ENCODE measurements around the gene EXOC6. TPM values are rescaled to one million over a fixed set of nuclear protein-coding genes. Genes with fewer than 3 reads are reported as not detected.
"Not testable (repeated sequence)": the region's sequence is repeated elsewhere in the genome, so short reads cannot be mapped to it uniquely, and the experiment has no call there.

The EXOC6 gene
- total and polyA plus RNA-seq, 2 donors: 10.6 to 17.4 TPM

DNA sequence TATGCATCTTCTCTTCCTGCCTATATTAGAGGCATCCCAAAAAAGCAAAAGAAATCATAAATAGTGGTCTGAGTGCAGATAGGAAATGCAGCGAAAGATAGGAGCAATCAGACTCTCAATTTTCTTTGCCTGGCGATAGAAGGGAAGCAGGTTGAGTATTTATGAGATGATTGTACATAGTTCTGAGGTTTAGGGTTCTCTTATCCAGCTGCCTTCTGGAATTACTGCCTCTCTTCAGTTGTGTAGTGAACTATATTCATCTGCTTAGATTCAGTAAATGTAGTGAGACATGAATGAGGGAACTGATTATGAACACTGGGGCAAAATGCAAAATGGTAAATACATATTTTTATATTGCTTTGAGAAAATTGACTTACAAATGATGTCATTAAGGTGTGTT lies 119.3 kb downstream of the EXOC6 start:
- Histone ChIP-seq H3K9me3 (ENCODE audit: control insufficient read depth in 2 of 2, insufficient read depth in 1 of 2, low read length in 1 of 2) (no peaks in the 10 kb centered on the region), H3K27me3 (ENCODE audit: control insufficient read depth in 2 of 2, insufficient read depth in 1 of 2, low read length in 1 of 2) (no peaks in the 10 kb centered on the region), H3K4me1 (ENCODE audit: control insufficient read depth in 2 of 2, insufficient read depth in 2 of 2, low read length in 2 of 2) (no peaks in the 10 kb centered on the region), H3K27ac (ENCODE audit: low read depth in 1 of 2, low read length in 1 of 2) (no peak overlapping the region), H3K4me3 (ENCODE audit: low read length in 2 of 2) (no peak overlapping the region), H3K36me3 (ENCODE audit: control insufficient read depth in 2 of 2, insufficient read depth in 2 of 2, low read length in 1 of 2) (peaks cover 0 to 2% of the 10 kb centered on the region in 2 donors)
- DNase-seq (ENCODE audit: low read depth in 6 of 9, low spot score in 9 of 9): no peak
- over 99% methylated on average over 2 of the region's 2 CpGs for WGBS

DNA sequence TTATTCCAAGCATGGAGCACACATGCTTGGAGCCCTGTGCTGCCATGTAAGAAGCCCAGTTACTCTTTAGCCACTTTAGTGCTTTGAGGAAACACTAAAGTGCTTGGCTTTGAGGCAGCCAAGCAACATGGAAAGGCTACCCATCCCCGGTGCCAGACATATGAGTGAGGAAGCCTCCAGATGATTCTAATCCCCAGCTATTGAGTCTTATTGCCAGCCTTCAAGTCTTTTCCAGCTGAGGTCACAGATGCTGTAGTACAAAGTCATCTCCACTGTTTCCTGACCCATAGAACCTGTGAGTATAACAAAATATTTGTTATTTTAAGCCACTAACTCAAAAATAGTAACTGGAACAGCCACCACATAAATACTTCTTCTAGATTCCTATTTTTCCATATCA lies 120.8 kb downstream of the EXOC6 start:
- 97% methylated on average over 1 of the region's 1 CpG for WGBS
- Histone ChIP-seq H3K27ac (ENCODE audit: low read depth in 1 of 2, low read length in 1 of 2) (no peak overlapping the region), H3K4me3 (ENCODE audit: low read length in 2 of 2) (no peak overlapping the region), H3K4me1 (ENCODE audit: control insufficient read depth in 2 of 2, insufficient read depth in 2 of 2, low read length in 2 of 2) (no peaks in the 10 kb centered on the region), H3K27me3 (ENCODE audit: control insufficient read depth in 2 of 2, insufficient read depth in 1 of 2, low read length in 1 of 2) (no peaks in the 10 kb centered on the region), H3K9me3 (ENCODE audit: control insufficient read depth in 2 of 2, insufficient read depth in 1 of 2, low read length in 1 of 2) (no peaks in the 10 kb centered on the region), H3K36me3 (ENCODE audit: control insufficient read depth in 2 of 2, insufficient read depth in 2 of 2, low read length in 1 of 2) (peaks cover 0 to 2% of the 10 kb centered on the region in 2 donors)
- no peak for DNase-seq (ENCODE audit: low read depth in 6 of 9, low spot score in 9 of 9)

GRCh38 chr10:92970301-92971070 lies 122.2 kb downstream of the EXOC6 start:
- DNase-seq (ENCODE audit: low read depth in 6 of 9, low spot score in 9 of 9): no peak
- no peaks in the 10 kb centered on the region for H3K9me3 ChIP-seq (ENCODE audit: control insufficient read depth in 2 of 2, insufficient read depth in 1 of 2, low read length in 1 of 2)
- H3K4me3 ChIP-seq (ENCODE audit: low read length in 2 of 2): no peak overlapping the region
- no peaks in the 10 kb centered on the region for H3K27me3 ChIP-seq (ENCODE audit: control insufficient read depth in 2 of 2, insufficient read depth in 1 of 2, low read length in 1 of 2)
- no peak overlapping the region for H3K27ac ChIP-seq (ENCODE audit: low read depth in 1 of 2, low read length in 1 of 2)
- H3K4me1 ChIP-seq (ENCODE audit: control insufficient read depth in 2 of 2, insufficient read depth in 2 of 2, low read length in 2 of 2): no peaks in the 10 kb centered on the region
- 98% methylated on average over 3 of the region's 3 CpGs for WGBS
- H3K36me3 ChIP-seq (ENCODE audit: control insufficient read depth in 2 of 2, insufficient read depth in 2 of 2, low read length in 1 of 2): peaks cover 0 to 2% of the 10 kb centered on the region in 2 donors

- Histone ChIP-seq H3K4me3 (ENCODE audit: low read length in 2 of 2) (no peak overlapping the region), H3K9me3 (ENCODE audit: control insufficient read depth in 2 of 2, insufficient read depth in 1 of 2, low read length in 1 of 2) (no peaks in the 10 kb centered on the region), H3K27ac (ENCODE audit: low read depth in 1 of 2, low read length in 1 of 2) (no peak overlapping the region), H3K36me3 (ENCODE audit: control insufficient read depth in 2 of 2, insufficient read depth in 2 of 2, low read length in 1 of 2) (peaks cover 0 to 2% of the 10 kb centered on the region in 2 donors), H3K27me3 (ENCODE audit: control insufficient read depth in 2 of 2, insufficient read depth in 1 of 2, low read length in 1 of 2) (no peaks in the 10 kb centered on the region), H3K4me1 (ENCODE audit: control insufficient read depth in 2 of 2, insufficient read depth in 2 of 2, low read length in 2 of 2) (no peaks in the 10 kb centered on the region)
- no peak for DNase-seq (ENCODE audit: low read depth in 6 of 9, low spot score in 9 of 9)
- WGBS: 95% methylated on average over 3 of the region's 3 CpGs
Measured at GRCh38 chr10:92972066-92972870, 123.9 kb downstream of the EXOC6 start.

DNA sequence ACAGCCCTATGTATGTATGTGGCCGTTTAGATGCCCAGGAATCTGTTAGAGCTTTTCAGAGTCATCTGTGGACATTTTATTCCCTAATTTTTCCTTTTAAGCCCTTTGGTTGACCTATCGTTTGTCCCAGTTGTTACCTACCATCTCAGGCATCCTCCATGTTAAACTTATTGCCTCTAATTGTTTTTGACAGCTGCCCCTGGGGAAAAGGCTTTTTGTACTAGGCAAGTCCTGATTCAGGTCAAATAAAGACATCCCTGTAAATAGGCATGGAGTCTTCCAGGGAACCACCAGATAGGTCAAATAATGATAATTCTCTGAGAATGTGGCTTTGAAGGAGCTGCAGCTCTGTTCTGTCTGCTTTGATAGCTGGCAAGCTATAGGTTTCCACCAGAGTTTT lies 124.6 kb downstream of the EXOC6 start:
- Histone ChIP-seq H3K36me3 (ENCODE audit: control insufficient read depth in 2 of 2, insufficient read depth in 2 of 2, low read length in 1 of 2) (peaks cover 0 to 2% of the 10 kb centered on the region in 2 donors), H3K9me3 (ENCODE audit: control insufficient read depth in 2 of 2, insufficient read depth in 1 of 2, low read length in 1 of 2) (no peaks in the 10 kb centered on the region), H3K4me1 (ENCODE audit: control insufficient read depth in 2 of 2, insufficient read depth in 2 of 2, low read length in 2 of 2) (no peaks in the 10 kb centered on the region), H3K27ac (ENCODE audit: low read depth in 1 of 2, low read length in 1 of 2) (no peak overlapping the region), H3K27me3 (ENCODE audit: control insufficient read depth in 2 of 2, insufficient read depth in 1 of 2, low read length in 1 of 2) (no peaks in the 10 kb centered on the region), H3K4me3 (ENCODE audit: low read length in 2 of 2) (no peak overlapping the region)
- no peak for DNase-seq (ENCODE audit: low read depth in 6 of 9, low spot score in 9 of 9)
- WGBS: 93% methylated on average over 2 of the region's 2 CpGs

DNA sequence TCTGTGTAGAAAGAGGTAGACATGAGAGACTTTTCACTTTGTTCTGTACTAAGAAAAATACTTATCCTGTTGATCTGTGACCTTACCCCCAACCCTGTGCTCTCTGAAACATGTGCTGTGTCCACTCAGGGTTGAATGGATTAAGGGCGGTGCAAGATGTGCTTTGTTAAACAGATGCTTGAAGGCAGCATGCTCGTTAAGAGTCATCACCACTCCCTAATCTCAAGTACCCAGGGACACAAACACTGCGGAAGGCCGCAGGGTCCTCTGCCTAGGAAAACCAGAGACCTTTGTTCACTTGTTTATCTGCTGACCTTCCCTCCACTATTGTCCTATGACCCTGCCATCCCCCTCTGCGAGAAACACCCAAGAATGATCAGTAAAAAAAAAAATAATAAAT lies 128.0 kb downstream of the EXOC6 start:
- not testable (repeated sequence) for H3K4me1 ChIP-seq (ENCODE audit: control insufficient read depth in 2 of 2, insufficient read depth in 2 of 2, low read length in 2 of 2); H3K27ac ChIP-seq (ENCODE audit: low read depth in 1 of 2, low read length in 1 of 2); H3K27me3 ChIP-seq (ENCODE audit: control insufficient read depth in 2 of 2, insufficient read depth in 1 of 2, low read length in 1 of 2); H3K9me3 ChIP-seq (ENCODE audit: control insufficient read depth in 2 of 2, insufficient read depth in 1 of 2, low read length in 1 of 2); H3K4me3 ChIP-seq (ENCODE audit: low read length in 2 of 2); DNase-seq (ENCODE audit: low read depth in 6 of 9, low spot score in 9 of 9); H3K36me3 ChIP-seq (ENCODE audit: control insufficient read depth in 2 of 2, insufficient read depth in 2 of 2, low read length in 1 of 2)
- WGBS: 100% methylated on average over 1 of the region's 5 CpGs

DNA sequence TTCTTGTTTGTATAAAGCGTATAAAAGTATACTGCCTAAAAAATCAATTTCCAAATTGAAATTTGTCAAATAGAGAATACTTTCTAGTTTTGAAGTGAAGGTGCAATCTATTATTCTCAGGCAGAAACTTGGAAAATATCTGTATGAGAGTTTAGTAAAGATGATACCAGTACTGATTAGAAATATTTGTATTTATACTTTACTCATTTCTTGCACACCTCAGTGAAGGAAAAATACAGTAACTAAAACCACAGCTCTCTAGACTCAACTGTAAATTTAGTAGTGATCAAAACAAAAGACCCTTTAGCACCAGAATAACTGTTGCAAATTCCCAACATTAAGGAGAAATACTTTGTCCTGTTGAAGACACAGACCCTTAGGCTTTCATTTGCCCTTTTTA lies 140.9 kb downstream of the EXOC6 start:
- Histone ChIP-seq H3K4me1 (ENCODE audit: control insufficient read depth in 2 of 2, insufficient read depth in 2 of 2, low read length in 2 of 2) (peaks cover 0 to 5% of the 10 kb centered on the region in 2 donors), H3K27ac (ENCODE audit: low read depth in 1 of 2, low read length in 1 of 2) (no peak overlapping the region), H3K27me3 (ENCODE audit: control insufficient read depth in 2 of 2, insufficient read depth in 1 of 2, low read length in 1 of 2) (no peaks in the 10 kb centered on the region), H3K36me3 (ENCODE audit: control insufficient read depth in 2 of 2, insufficient read depth in 2 of 2, low read length in 1 of 2) (no peaks in the 10 kb centered on the region), H3K9me3 (ENCODE audit: control insufficient read depth in 2 of 2, insufficient read depth in 1 of 2, low read length in 1 of 2) (no peaks in the 10 kb centered on the region), H3K4me3 (ENCODE audit: low read length in 2 of 2) (no peak overlapping the region)
- WGBS: 97% methylated on average over 1 of the region's 1 CpG
- DNase-seq (ENCODE audit: low read depth in 6 of 9, low spot score in 9 of 9): no peak

- H3K27ac ChIP-seq (ENCODE audit: low read depth in 1 of 2, low read length in 1 of 2): no peak overlapping the region
- no peaks in the 10 kb centered on the region for H3K36me3 ChIP-seq (ENCODE audit: control insufficient read depth in 2 of 2, insufficient read depth in 2 of 2, low read length in 1 of 2)
- peaks cover 0 to 5% of the 10 kb centered on the region in 2 donors for H3K4me1 ChIP-seq (ENCODE audit: control insufficient read depth in 2 of 2, insufficient read depth in 2 of 2, low read length in 2 of 2)
- H3K9me3 ChIP-seq (ENCODE audit: control insufficient read depth in 2 of 2, insufficient read depth in 1 of 2, low read length in 1 of 2): no peaks in the 10 kb centered on the region
- DNase-seq (ENCODE audit: low read depth in 6 of 9, low spot score in 9 of 9): peak in 1 of 9 donors; percentile 21
- H3K4me3 ChIP-seq (ENCODE audit: low read length in 2 of 2): no peak overlapping the region
- 70% methylated on average over 1 of the region's 1 CpG for WGBS
- H3K27me3 ChIP-seq (ENCODE audit: control insufficient read depth in 2 of 2, insufficient read depth in 1 of 2, low read length in 1 of 2): no peaks in the 10 kb centered on the region
Measured at GRCh38 chr10:92990615-92991014, 142.3 kb downstream of the EXOC6 start.

DNA sequence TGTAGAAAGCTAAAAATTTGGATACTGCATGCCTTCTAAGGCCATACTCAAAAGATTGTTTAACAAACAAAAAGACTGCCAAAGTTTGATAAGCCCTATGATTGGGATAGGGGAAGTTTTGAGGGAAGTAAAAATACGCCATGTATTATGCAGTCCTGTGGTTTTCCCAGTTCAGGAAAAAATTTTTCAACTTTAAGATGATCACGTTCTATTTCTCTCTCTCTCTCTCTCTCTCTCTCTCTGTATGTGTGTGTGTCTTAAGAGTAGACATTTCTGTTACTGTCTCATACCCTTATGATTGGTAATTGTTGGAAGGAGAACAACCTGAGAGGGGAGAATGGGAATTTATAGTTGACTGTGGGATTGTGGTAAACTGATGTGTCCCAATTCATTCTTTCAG lies 143.2 kb downstream of the EXOC6 start:
- H3K27me3 ChIP-seq (ENCODE audit: control insufficient read depth in 2 of 2, insufficient read depth in 1 of 2, low read length in 1 of 2): no peaks in the 10 kb centered on the region
- H3K9me3 ChIP-seq (ENCODE audit: control insufficient read depth in 2 of 2, insufficient read depth in 1 of 2, low read length in 1 of 2): no peaks in the 10 kb centered on the region
- no peak overlapping the region for H3K4me3 ChIP-seq (ENCODE audit: low read length in 2 of 2)
- peaks cover 0 to 5% of the 10 kb centered on the region in 2 donors for H3K4me1 ChIP-seq (ENCODE audit: control insufficient read depth in 2 of 2, insufficient read depth in 2 of 2, low read length in 2 of 2)
- H3K36me3 ChIP-seq (ENCODE audit: control insufficient read depth in 2 of 2, insufficient read depth in 2 of 2, low read length in 1 of 2): no peaks in the 10 kb centered on the region
- WGBS: 94% methylated on average over 2 of the region's 2 CpGs
- no peak for DNase-seq (ENCODE audit: low read depth in 6 of 9, low spot score in 9 of 9)
- no peak overlapping the region for H3K27ac ChIP-seq (ENCODE audit: low read depth in 1 of 2, low read length in 1 of 2)

Data from thymus (tissue), 11 donors.